Measurements from ENCODE around the gene AKT3. TPM values are rescaled to one million over a fixed set of nuclear protein-coding genes. Genes with fewer than 3 reads are reported as not detected.
A peak's percentile ranks its signal among the peaks of the same experiment; 100 is the strongest.

Gene AKT3
- total RNA-seq, 8 experiments from 2014 or later = 7.7 to 99.3 (median 63.8) TPM

GRCh38 chr1:243639027-243639658 lies 210.9 kb downstream of the AKT3 start:
- Histone ChIP-seq H3K27ac (no peak overlapping the region), H3K4me1 (replicated peaks in 1 of 2) (no peaks in the 10 kb centered on the region), H3K4me3 (no peak overlapping the region)
- 69 to 100% (median 90%) methylated on average over 1 to 4 of the region's 4 CpGs for WGBS, 10 experiments
- in situ Hi-C loops (cut with MboI; ENCODE audit: low pct_unique_long_range_greater_than_20kb in 2 of 9, low sequenced_read_pairs in 9 of 9, unreplicated experiment in 9 of 9) = no loop called here
- no peak for ATAC-seq (replicated peaks in 6 of 8)

- in situ Hi-C loops (cut with MboI; ENCODE audit: low pct_unique_long_range_greater_than_20kb in 2 of 9, low sequenced_read_pairs in 9 of 9, unreplicated experiment in 9 of 9) = no loop called here
- Histone ChIP-seq H3K27ac (no peak overlapping the region), H3K4me1 (replicated peaks in 1 of 2) (no peaks in the 10 kb centered on the region), H3K4me3 (no peak overlapping the region)
- WGBS, 10 experiments = 58 to 100% (median 91%) methylated on average over 3 to 4 of the region's 4 CpGs; no CpG with 5 or more reads in 1 of the 10 experiments
- ATAC-seq (replicated peaks in 6 of 8) = no peak
These were observed 211.9 kb downstream of the AKT3 start for GRCh38 chr1:243638186-243638585.

- Histone ChIP-seq H3K4me3 (no peak overlapping the region), H3K27ac (no peak overlapping the region), H3K4me1 (replicated peaks in 1 of 2) (no peaks in the 10 kb centered on the region)
- WGBS, 10 experiments = 100% methylated on average over 1 to 2 of the region's 2 CpGs; no CpG with 5 or more reads in 3 of the 10 experiments
- in situ Hi-C loops (cut with MboI; ENCODE audit: low pct_unique_long_range_greater_than_20kb in 2 of 9, low sequenced_read_pairs in 9 of 9, unreplicated experiment in 9 of 9) = no loop called here
- no peak for ATAC-seq (replicated peaks in 6 of 8)
These were observed 221.6 kb downstream of the AKT3 start for GRCh38 chr1:243628476-243628907.

- in situ Hi-C loops (cut with MboI; ENCODE audit: low pct_unique_long_range_greater_than_20kb in 2 of 9, low sequenced_read_pairs in 9 of 9, unreplicated experiment in 9 of 9) = no loop called here
- no peak overlapping the region for H3K27ac ChIP-seq
- no peaks in the 10 kb centered on the region for H3K4me1 ChIP-seq (replicated peaks in 1 of 2)
- no peak overlapping the region for H3K4me3 ChIP-seq
- ATAC-seq (replicated peaks in 6 of 8) = no peak
- WGBS, 10 experiments = 22 to 100% (median 91%) methylated on average over 1 to 2 of the region's 2 CpGs; no CpG with 5 or more reads in 2 of the 10 experiments
These were observed 226.2 kb downstream of the AKT3 start for GRCh38 chr1:243623841-243624240.

GRCh38 chr1:243621973-243622372 lies 228.1 kb downstream of the AKT3 start:
- no peak for ATAC-seq (replicated peaks in 6 of 8)
- 75 to 100% (median 97%) methylated on average over 1 to 2 of the region's 2 CpGs; no CpG with 5 or more reads in 1 of the 10 experiments for WGBS, 10 experiments
- no peaks in the 10 kb centered on the region for H3K4me1 ChIP-seq (replicated peaks in 1 of 2)
- no peak overlapping the region for H3K27ac ChIP-seq
- no peak overlapping the region for H3K4me3 ChIP-seq
- in situ Hi-C loops (cut with MboI; ENCODE audit: low pct_unique_long_range_greater_than_20kb in 2 of 9, low sequenced_read_pairs in 9 of 9, unreplicated experiment in 9 of 9) = no loop called here

- in situ Hi-C loops (cut with MboI; ENCODE audit: low pct_unique_long_range_greater_than_20kb in 2 of 9, low sequenced_read_pairs in 9 of 9, unreplicated experiment in 9 of 9) = no loop called here
These were observed 229.9 kb downstream of the AKT3 start for GRCh38 chr1:243620096-243620495.

GRCh38 chr1:243609698-243610097 lies 240.3 kb downstream of the AKT3 start:
- in situ Hi-C loops (cut with MboI; ENCODE audit: low pct_unique_long_range_greater_than_20kb in 2 of 9, low sequenced_read_pairs in 9 of 9, unreplicated experiment in 9 of 9) = no loop called here
- ATAC-seq (replicated peaks in 6 of 8) = no peak
- Histone ChIP-seq H3K4me1 (replicated peaks in 1 of 2) (no peaks in the 10 kb centered on the region), H3K27ac (no peak overlapping the region), H3K4me3 (no peak overlapping the region)
- 82 to 100% (median 93%) methylated on average over 1 to 2 of the region's 2 CpGs; no CpG with 5 or more reads in 2 of the 10 experiments for WGBS, 10 experiments

More at GRCh38 chr1:243620096-243620495, 229.9 kb downstream of the AKT3 start:
- WGBS, 10 experiments = 92 to 100% methylated on average over 2 of the region's 3 CpGs; no CpG with 5 or more reads in 8 of the 10 experiments
- no peak overlapping the region for H3K4me3 ChIP-seq
- no peak overlapping the region for H3K27ac ChIP-seq
- no peaks in the 10 kb centered on the region for H3K4me1 ChIP-seq (replicated peaks in 1 of 2)
- ATAC-seq (replicated peaks in 6 of 8) = no peak

- no peak overlapping the region for H3K27ac ChIP-seq
- WGBS, 10 experiments = 81 to 100% (median 98%) methylated on average over 1 to 2 of the region's 2 CpGs
- H3K4me1 ChIP-seq (replicated peaks in 1 of 2) = no peaks in the 10 kb centered on the region
- ATAC-seq (replicated peaks in 6 of 8) = no peak
- H3K4me3 ChIP-seq = no peak overlapping the region
- in situ Hi-C loops (cut with MboI; ENCODE audit: low pct_unique_long_range_greater_than_20kb in 2 of 9, low sequenced_read_pairs in 9 of 9, unreplicated experiment in 9 of 9) = no loop called here
These were observed 244.4 kb downstream of the AKT3 start for GRCh38 chr1:243605604-243606003.

- in situ Hi-C loops (cut with MboI; ENCODE audit: low pct_unique_long_range_greater_than_20kb in 2 of 9, low sequenced_read_pairs in 9 of 9, unreplicated experiment in 9 of 9) = no loop called here
- H3K4me3 ChIP-seq = no peak overlapping the region
- no peak overlapping the region for H3K27ac ChIP-seq
- H3K4me1 ChIP-seq (replicated peaks in 1 of 2) = no peaks in the 10 kb centered on the region
- ATAC-seq (replicated peaks in 6 of 8) = no peak
These were observed 248.3 kb downstream of the AKT3 start for GRCh38 chr1:243601720-243602119.

- ATAC-seq (replicated peaks in 6 of 8) = no peak
- Histone ChIP-seq H3K27ac (no peak overlapping the region), H3K4me1 (replicated peaks in 1 of 2) (no peaks in the 10 kb centered on the region), H3K4me3 (no peak overlapping the region)
- in situ Hi-C loops (cut with MboI; ENCODE audit: low pct_unique_long_range_greater_than_20kb in 2 of 9, low sequenced_read_pairs in 9 of 9, unreplicated experiment in 9 of 9) = no loop called here
- WGBS, 10 experiments = 27 to 100% (median 71%) methylated on average over 1 to 2 of the region's 2 CpGs; no CpG with 5 or more reads in 3 of the 10 experiments
These were observed 251.6 kb downstream of the AKT3 start for GRCh38 chr1:243598433-243598832.

GRCh38 chr1:243597383-243597782 lies 252.7 kb downstream of the AKT3 start:
- Histone ChIP-seq H3K4me1 (replicated peaks in 1 of 2) (no peaks in the 10 kb centered on the region), H3K4me3 (no peak overlapping the region), H3K27ac (no peak overlapping the region)
- WGBS, 10 experiments = 78 to 100% (median 89%) methylated on average over 1 to 3 of the region's 3 CpGs
- in situ Hi-C loops (cut with MboI; ENCODE audit: low pct_unique_long_range_greater_than_20kb in 2 of 9, low sequenced_read_pairs in 9 of 9, unreplicated experiment in 9 of 9) = no loop called here
- no peak for ATAC-seq (replicated peaks in 6 of 8)

GRCh38 chr1:243596431-243597062 lies 253.5 kb downstream of the AKT3 start:
- Histone ChIP-seq H3K27ac (no peak overlapping the region), H3K4me1 (replicated peaks in 1 of 2) (no peaks in the 10 kb centered on the region), H3K4me3 (no peak overlapping the region)
- WGBS, 10 experiments = 32 to 96% (median 89%) methylated on average over 2 to 6 of the region's 6 CpGs
- ATAC-seq (replicated peaks in 6 of 8) = peak in 2 of 8 experiments; percentile 48 to 51
- in situ Hi-C loops (cut with MboI; ENCODE audit: low pct_unique_long_range_greater_than_20kb in 2 of 9, low sequenced_read_pairs in 9 of 9, unreplicated experiment in 9 of 9) = no loop called here

GRCh38 chr1:243595527-243596210 lies 254.4 kb downstream of the AKT3 start:
- Histone ChIP-seq H3K27ac (no peak overlapping the region), H3K4me1 (replicated peaks in 1 of 2) (no peaks in the 10 kb centered on the region), H3K4me3 (no peak overlapping the region)
- 69 to 98% (median 86%) methylated on average over 5 to 7 of the region's 7 CpGs for WGBS, 10 experiments
- no peak for ATAC-seq (replicated peaks in 6 of 8)
- in situ Hi-C loops (cut with MboI; ENCODE audit: low pct_unique_long_range_greater_than_20kb in 2 of 9, low sequenced_read_pairs in 9 of 9, unreplicated experiment in 9 of 9) = no loop called here

Data from motor neuron (in vitro differentiated cells).